ENCODE measurements around the gene FEN1. TPM values are rescaled to one million over a fixed set of nuclear protein-coding genes. Genes with fewer than 3 reads are reported as not detected.

FEN1 gene
- total RNA-seq, 3 donors from 2014 or later: 92.8 to 108 (median 94.2) TPM

GRCh38 chr11:61775606-61776554, 16.8 kb upstream of the FEN1 start:
- H3K4me1 Mint-ChIP-seq (ENCODE audit: low read depth): peaks cover 23% of the 10 kb centered on the region

GRCh38 chr11:61776561-61777075, 16.1 kb upstream of the FEN1 start:
- peak; percentile 56 for DNase-seq
- no peaks in the 10 kb centered on the region for H3K27me3 Mint-ChIP-seq (ENCODE audit: low read depth)
- peak; percentile 68 to 74 for ATAC-seq
- H3K4me1 Mint-ChIP-seq (ENCODE audit: low read depth): peaks cover 23% of the 10 kb centered on the region
- peak overlapping the region; percentile 51 for H3K4me3 Mint-ChIP-seq
- no peaks in the 10 kb centered on the region for H3K36me3 Mint-ChIP-seq (ENCODE audit: insufficient read depth)
- no peaks in the 10 kb centered on the region for H3K9me3 Mint-ChIP-seq

More at GRCh38 chr11:61775606-61776554, 16.8 kb upstream of the FEN1 start:
- Mint-ChIP-seq H3K27me3 (ENCODE audit: low read depth) (no peaks in the 10 kb centered on the region), H3K36me3 (ENCODE audit: insufficient read depth) (no peaks in the 10 kb centered on the region), H3K9me3 (no peaks in the 10 kb centered on the region), H3K4me3 (no peak overlapping the region)
- ATAC-seq (no peak), DNase-seq (no peak)

- Mint-ChIP-seq H3K4me1 (ENCODE audit: low read depth) (peaks cover 22% of the 10 kb centered on the region), H3K36me3 (ENCODE audit: insufficient read depth) (no peaks in the 10 kb centered on the region), H3K9me3 (no peaks in the 10 kb centered on the region), H3K4me3 (peak overlapping the region; percentile 50), H3K27me3 (ENCODE audit: low read depth) (no peaks in the 10 kb centered on the region)
- ATAC-seq: peak; percentile 65 to 71
- peak; percentile 62 for DNase-seq
Observed at GRCh38 chr11:61777234-61778090, 15.2 kb upstream of the FEN1 start.

- Mint-ChIP-seq H3K4me3 (peak overlapping the region; percentile 50), H3K36me3 (ENCODE audit: insufficient read depth) (no peaks in the 10 kb centered on the region), H3K27me3 (ENCODE audit: low read depth) (no peaks in the 10 kb centered on the region)
Observed at GRCh38 chr11:61778357-61778886, 14.3 kb upstream of the FEN1 start.

GRCh38 chr11:61778920-61779650, 13.6 kb upstream of the FEN1 start:
- no peaks in the 10 kb centered on the region for H3K36me3 Mint-ChIP-seq (ENCODE audit: insufficient read depth)
- DNase-seq (no peak), ATAC-seq (no peak)
- H3K9me3 Mint-ChIP-seq: no peaks in the 10 kb centered on the region
- H3K27me3 Mint-ChIP-seq (ENCODE audit: low read depth): no peaks in the 10 kb centered on the region
- H3K4me3 Mint-ChIP-seq: no peak overlapping the region
- H3K4me1 Mint-ChIP-seq (ENCODE audit: low read depth): peaks cover 20% of the 10 kb centered on the region

More at GRCh38 chr11:61778357-61778886, 14.3 kb upstream of the FEN1 start:
- Mint-ChIP-seq H3K4me1 (ENCODE audit: low read depth) (peaks cover 20% of the 10 kb centered on the region), H3K9me3 (no peaks in the 10 kb centered on the region)
- DNase-seq: no peak
- no peak for ATAC-seq

- no peak for DNase-seq
- Mint-ChIP-seq H3K36me3 (ENCODE audit: insufficient read depth) (peaks cover 4% of the 10 kb centered on the region), H3K4me3 (no peak overlapping the region), H3K9me3 (no peaks in the 10 kb centered on the region), H3K27me3 (ENCODE audit: low read depth) (no peaks in the 10 kb centered on the region), H3K4me1 (ENCODE audit: low read depth) (peaks cover 18% of the 10 kb centered on the region)
- ATAC-seq: no peak
Observed at GRCh38 chr11:61779666-61780525, 12.8 kb upstream of the FEN1 start.

GRCh38 chr11:61780581-61781162, 12.0 kb upstream of the FEN1 start:
- DNase-seq (no peak), ATAC-seq (no peak)
- H3K36me3 Mint-ChIP-seq (ENCODE audit: insufficient read depth): peaks cover 8% of the 10 kb centered on the region

GRCh38 chr11:61781585-61781984, 11.1 kb upstream of the FEN1 start:
- Mint-ChIP-seq H3K4me1 (ENCODE audit: low read depth) (peaks cover 14% of the 10 kb centered on the region), H3K9me3 (no peaks in the 10 kb centered on the region), H3K36me3 (ENCODE audit: insufficient read depth) (peaks cover 8% of the 10 kb centered on the region), H3K27me3 (ENCODE audit: low read depth) (no peaks in the 10 kb centered on the region), H3K4me3 (no peak overlapping the region)
- no peak for ATAC-seq
- no peak for DNase-seq

More at GRCh38 chr11:61780581-61781162, 12.0 kb upstream of the FEN1 start:
- Mint-ChIP-seq H3K4me1 (ENCODE audit: low read depth) (peaks cover 16% of the 10 kb centered on the region), H3K4me3 (no peak overlapping the region), H3K27me3 (ENCODE audit: low read depth) (no peaks in the 10 kb centered on the region), H3K9me3 (no peaks in the 10 kb centered on the region)

- Mint-ChIP-seq H3K4me1 (ENCODE audit: low read depth) (peaks cover 8% of the 10 kb centered on the region), H3K9me3 (no peaks in the 10 kb centered on the region), H3K4me3 (no peak overlapping the region), H3K36me3 (ENCODE audit: insufficient read depth) (peaks cover 8% of the 10 kb centered on the region), H3K27me3 (ENCODE audit: low read depth) (no peaks in the 10 kb centered on the region)
- no peak for DNase-seq
- no peak for ATAC-seq
Observed at GRCh38 chr11:61782299-61782698, 10.4 kb upstream of the FEN1 start.

GRCh38 chr11:61782841-61783240, 9.9 kb upstream of the FEN1 start:
- H3K36me3 Mint-ChIP-seq (ENCODE audit: insufficient read depth): peaks cover 8% of the 10 kb centered on the region
- DNase-seq (no peak), ATAC-seq (no peak)
- H3K27me3 Mint-ChIP-seq (ENCODE audit: low read depth): no peaks in the 10 kb centered on the region
- H3K4me3 Mint-ChIP-seq: no peak overlapping the region
- H3K9me3 Mint-ChIP-seq: no peaks in the 10 kb centered on the region
- peaks cover 6% of the 10 kb centered on the region for H3K4me1 Mint-ChIP-seq (ENCODE audit: low read depth)

- no peaks in the 10 kb centered on the region for H3K9me3 Mint-ChIP-seq
- no peak overlapping the region for H3K4me3 Mint-ChIP-seq
- peaks cover 10% of the 10 kb centered on the region for H3K36me3 Mint-ChIP-seq (ENCODE audit: insufficient read depth)
- H3K4me1 Mint-ChIP-seq (ENCODE audit: low read depth): no peaks in the 10 kb centered on the region
- H3K27me3 Mint-ChIP-seq (ENCODE audit: low read depth): no peaks in the 10 kb centered on the region
- DNase-seq (no peak), ATAC-seq (no peak)
Observed at GRCh38 chr11:61783717-61784505, 8.8 kb upstream of the FEN1 start.

GRCh38 chr11:61784506-61784805, 8.3 kb upstream of the FEN1 start:
- H3K4me1 Mint-ChIP-seq (ENCODE audit: low read depth): no peaks in the 10 kb centered on the region
- no peak overlapping the region for H3K4me3 Mint-ChIP-seq
- H3K36me3 Mint-ChIP-seq (ENCODE audit: insufficient read depth): peaks cover 15% of the 10 kb centered on the region
- H3K27me3 Mint-ChIP-seq (ENCODE audit: low read depth): no peaks in the 10 kb centered on the region
- no peak for ATAC-seq
- no peak for DNase-seq
- H3K9me3 Mint-ChIP-seq: no peaks in the 10 kb centered on the region
